Measurements from ENCODE around the gene TSTD1. TPM values are rescaled to one million over a fixed set of nuclear protein-coding genes. Genes with fewer than 3 reads are reported as not detected.
"Not testable (repeated sequence)": the region's sequence is repeated elsewhere in the genome, so short reads cannot be mapped to it uniquely, and the experiment has no call there.

TSTD1 gene
- total RNA-seq, 3 donors from 2014 or later, result 48.9 to 105 (median 80.1) TPM

DNA sequence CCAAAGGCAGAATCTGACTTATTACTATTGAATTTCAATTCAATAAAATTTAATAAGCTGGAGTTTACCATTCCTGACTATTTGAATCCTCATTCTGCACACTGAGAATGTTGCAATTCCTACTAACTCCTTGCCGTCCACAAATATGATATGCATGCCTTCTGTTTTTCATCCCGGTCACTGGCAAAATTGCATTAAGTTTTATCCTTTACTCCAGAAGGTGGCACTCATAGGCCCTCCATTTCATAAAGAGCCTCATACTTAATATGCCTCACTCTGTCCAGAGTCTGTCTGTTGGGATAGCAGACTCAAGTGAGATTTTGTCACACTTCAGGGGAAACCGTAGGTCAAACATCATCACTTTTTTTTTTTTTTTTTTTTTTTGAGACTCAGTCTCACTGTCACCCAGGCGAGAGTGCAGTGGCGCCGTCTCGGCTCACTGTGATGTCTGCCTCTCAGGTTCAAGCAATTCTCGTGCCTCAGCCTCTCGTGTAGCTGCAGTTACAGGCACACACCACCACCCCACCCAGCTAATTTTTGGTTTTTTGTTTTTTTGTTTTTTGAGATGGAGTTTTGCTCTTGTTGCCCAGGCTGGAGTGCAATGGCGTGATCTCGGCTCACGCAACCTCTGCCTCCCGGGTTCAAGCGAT lies 45.1 kb downstream of the TSTD1 start:
- TF ChIP-seq CTCF (IDR thresholded peaks at IDR 0.05), result no peak
- intact Hi-C loops (cut with DNase I, micrococcal nuclease), result loop anchor here in 1 of 2 donors (10.0 kb wide), 1 partner anchor 101 kb away; the partner anchor contains the start of gene KLHDC9
- no peak overlapping the region for H3K4me3 ChIP-seq
- no peaks in the 10 kb centered on the region for H3K36me3 ChIP-seq (ENCODE audit: low read depth)
- ATAC-seq (no peak), DNase-seq (no peak)
- no peaks in the 10 kb centered on the region for H3K9me3 ChIP-seq
- H3K4me1 ChIP-seq (ENCODE audit: low read depth), result peaks cover 3% of the 10 kb centered on the region

DNA sequence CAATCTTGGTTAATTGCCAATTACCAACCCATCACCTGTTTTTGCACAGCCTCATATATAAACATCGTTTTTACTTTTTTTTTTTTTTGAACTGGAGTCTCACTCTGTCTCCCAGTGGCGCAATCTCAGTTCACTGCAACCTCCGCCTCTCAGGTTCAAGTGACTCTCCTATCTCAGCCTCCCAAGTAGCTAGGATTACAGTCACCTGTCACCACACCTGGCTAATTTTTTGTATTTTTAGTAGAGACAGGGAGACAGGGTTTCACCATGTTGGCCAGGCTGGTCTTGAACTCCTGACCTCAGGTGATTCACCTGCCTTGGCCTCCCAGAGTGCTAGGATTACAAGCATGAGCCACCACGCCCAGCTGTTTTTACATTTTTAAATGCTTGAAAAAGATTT lies 46.7 kb downstream of the TSTD1 start:
- H3K4me1 ChIP-seq (ENCODE audit: low read depth); ATAC-seq; DNase-seq; H3K36me3 ChIP-seq (ENCODE audit: low read depth); H3K9me3 ChIP-seq; H3K4me3 ChIP-seq: not testable (repeated sequence)
- intact Hi-C loops (cut with DNase I, micrococcal nuclease), result loop anchor here in 1 of 2 donors (10.0 kb wide), 1 partner anchor 103 kb away; the partner anchor contains the start of gene KLHDC9

Other genes starting within 250 kb of the TSTD1 start
- gene LY9, start 242.8 kb downstream of the TSTD1 start, total RNA-seq, result 1 to 10 TPM; 1.3 to 2.5 (median 2.3) TPM
- gene CD244, start 176.1 kb downstream of the TSTD1 start, total RNA-seq, result 1 to 10 TPM in 2 of 3 donors, under 1 TPM in 1; 0.96 to 1.4 (median 1.2) TPM
- gene ITLN1, start 153.8 kb downstream of the TSTD1 start, total RNA-seq, result 100 to 1,000 TPM; 103 to 254 (median 221) TPM
- gene ITLN2, start 84.2 kb downstream of the TSTD1 start, total RNA-seq, result not detected
- 100 to 1,000 TPM in 2 of 3 donors, 10 to 100 TPM in 1; 84.0 to 222 (median 157) TPM for gene F11R, start 17.8 kb downstream of the TSTD1 start, total RNA-seq
- gene USF1, start 7.0 kb upstream of the TSTD1 start, total RNA-seq, result 10 to 100 TPM; 66.8 to 80.5 (median 71.7) TPM
- gene ARHGAP30, start 30.9 kb upstream of the TSTD1 start, total RNA-seq, result 1 to 10 TPM; 3.8 to 9.0 (median 8.1) TPM
- 1 to 10 TPM; 1.6 to 5.4 (median 4.6) TPM for gene NECTIN4, start 50.6 kb upstream of the TSTD1 start, total RNA-seq
- gene KLHDC9, start 59.4 kb upstream of the TSTD1 start, total RNA-seq, result 10 to 100 TPM in 1 of 3 donors, 1 to 10 TPM in 2; 9.5 to 10.7 (median 9.7) TPM
- 10 to 100 TPM; 20.7 to 40.2 (median 29.4) TPM for gene PFDN2, start 79.1 kb upstream of the TSTD1 start, total RNA-seq
- gene NIT1, start 79.1 kb upstream of the TSTD1 start, total RNA-seq, result 10 to 100 TPM; 56.7 to 79.7 (median 62.8) TPM
- 10 to 100 TPM; 33.3 to 43.0 (median 37.2) TPM for gene DEDD, start 93.7 kb upstream of the TSTD1 start, total RNA-seq
- gene UFC1, start 115.0 kb upstream of the TSTD1 start, total RNA-seq, result 100 to 1,000 TPM in 1 of 3 donors, 10 to 100 TPM in 2; 88.6 to 114 (median 90.6) TPM
- gene USP21, start 120.5 kb upstream of the TSTD1 start, total RNA-seq, result 10 to 100 TPM; 20.1 to 35.4 (median 29.5) TPM
- 10 to 100 TPM; 15.0 to 21.9 (median 16.3) TPM for gene PPOX, start 127.5 kb upstream of the TSTD1 start, total RNA-seq
- 10 to 100 TPM; 25.1 to 35.9 (median 33.3) TPM for gene B4GALT3, start 138.5 kb upstream of the TSTD1 start, total RNA-seq
- gene ADAMTS4, start 160.1 kb upstream of the TSTD1 start, total RNA-seq, result 1 to 10 TPM in 2 of 3 donors, under 1 TPM in 1; 0.96 to 7.2 (median 3.8) TPM
- gene NDUFS2, start 163.4 kb upstream of the TSTD1 start, total RNA-seq, result 100 to 1,000 TPM; 119 to 159 (median 154) TPM
- gene FCER1G, start 176.3 kb upstream of the TSTD1 start, total RNA-seq, result 10 to 100 TPM in 2 of 3 donors, 1 to 10 TPM in 1; 5.8 to 43.9 (median 27.1) TPM
- gene APOA2, start 184.7 kb upstream of the TSTD1 start, total RNA-seq, result not detected
- 10 to 100 TPM; 17.2 to 24.5 (median 23.5) TPM for gene TOMM40L, start 187.1 kb upstream of the TSTD1 start, total RNA-seq
- gene NR1I3, start 199.2 kb upstream of the TSTD1 start, total RNA-seq, result not detected
- gene PCP4L1, start 219.8 kb upstream of the TSTD1 start, total RNA-seq, result 10 to 100 TPM in 1 of 3 donors, 1 to 10 TPM in 1, under 1 TPM in 1; 0.41 to 12.2 (median 1.6) TPM